Measurements from ENCODE around the gene PLA2G4B.

- TF ChIP-seq CTCF (IDR thresholded peaks at IDR 0.05; ENCODE audit: poor library complexity) = no peak
- TF ChIP-seq EZH2 (IDR thresholded peaks at IDR 0.05; ENCODE audit: borderline replicate concordance) = no peak
These were observed 10.6 kb downstream of the PLA2G4B start for GRCh38 chr15:41849204-41849603.
